Fibroblast of mammary gland (primary cell): ENCODE data around the gene ZBTB7C.

Experiments
- DNase-seq: peaks from one replicate; pipeline ENCODE4 v3.0.0-alpha.2; 2010; ENCODE audit warnings: low read depth
- H3K4me3 ChIP-seq: 2 replicates; pipeline ENCODE4 v1.5.1; 2011; ENCODE audit warnings: low read depth, mild to moderate bottlenecking, low read length, moderate library complexity; ENCODE audit not compliant: control insufficient read depth
- TF ChIP-seq, protein P1 (sequence below): conservative IDR thresholded peaks from 2 replicates; pipeline ENCODE4 v1.5.1; 2011; ENCODE audit warnings: low read depth, low read length, inconsistent platforms; ENCODE audit not compliant: control insufficient read depth, insufficient read depth

The ZBTB7C gene

DNA sequence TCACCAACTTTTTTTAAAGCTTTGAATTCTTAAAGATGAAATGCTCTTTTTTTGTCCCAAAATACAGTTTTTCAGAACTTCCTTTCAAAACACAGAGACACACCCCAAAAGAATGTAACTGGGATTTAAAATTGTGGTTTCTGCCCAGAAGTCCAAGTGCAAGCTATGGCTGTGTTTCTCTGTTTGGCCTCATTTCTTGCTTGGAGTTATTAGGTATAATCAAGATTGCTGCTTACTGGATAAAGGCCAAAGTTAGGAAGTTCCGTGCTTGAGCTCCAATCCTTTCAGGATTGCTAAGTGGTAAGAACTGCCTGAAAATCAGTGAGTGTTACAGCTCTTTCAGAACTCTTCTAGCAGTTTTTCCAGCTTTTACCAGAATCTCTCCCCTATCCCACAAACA is 16.9 kb downstream of the ZBTB7C start:
- H3K4me3 ChIP-seq = no peak overlapping the region
- no peak for DNase-seq

DNA sequence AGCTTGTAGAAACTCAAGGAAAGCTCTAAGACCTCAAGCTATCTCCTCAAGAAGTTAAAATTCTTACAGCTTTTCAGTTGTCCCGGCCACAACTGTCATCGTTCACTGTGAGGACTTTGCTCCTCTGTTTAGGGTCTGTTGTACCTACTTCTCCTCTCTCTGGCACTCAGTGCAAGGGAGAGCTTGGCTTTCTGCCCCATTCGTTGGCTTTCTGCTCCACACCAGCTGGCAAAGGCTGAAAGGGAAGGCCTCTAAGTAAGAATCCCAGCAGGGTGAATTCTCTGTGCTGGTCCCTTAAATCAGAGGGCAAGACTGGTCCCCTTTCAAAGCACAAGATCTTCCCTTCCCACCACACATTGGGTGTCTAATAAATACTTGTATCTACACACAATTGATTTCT is 17.3 kb downstream of the ZBTB7C start:
- no peak overlapping the region for H3K4me3 ChIP-seq
- TF ChIP-seq, protein P1, sequence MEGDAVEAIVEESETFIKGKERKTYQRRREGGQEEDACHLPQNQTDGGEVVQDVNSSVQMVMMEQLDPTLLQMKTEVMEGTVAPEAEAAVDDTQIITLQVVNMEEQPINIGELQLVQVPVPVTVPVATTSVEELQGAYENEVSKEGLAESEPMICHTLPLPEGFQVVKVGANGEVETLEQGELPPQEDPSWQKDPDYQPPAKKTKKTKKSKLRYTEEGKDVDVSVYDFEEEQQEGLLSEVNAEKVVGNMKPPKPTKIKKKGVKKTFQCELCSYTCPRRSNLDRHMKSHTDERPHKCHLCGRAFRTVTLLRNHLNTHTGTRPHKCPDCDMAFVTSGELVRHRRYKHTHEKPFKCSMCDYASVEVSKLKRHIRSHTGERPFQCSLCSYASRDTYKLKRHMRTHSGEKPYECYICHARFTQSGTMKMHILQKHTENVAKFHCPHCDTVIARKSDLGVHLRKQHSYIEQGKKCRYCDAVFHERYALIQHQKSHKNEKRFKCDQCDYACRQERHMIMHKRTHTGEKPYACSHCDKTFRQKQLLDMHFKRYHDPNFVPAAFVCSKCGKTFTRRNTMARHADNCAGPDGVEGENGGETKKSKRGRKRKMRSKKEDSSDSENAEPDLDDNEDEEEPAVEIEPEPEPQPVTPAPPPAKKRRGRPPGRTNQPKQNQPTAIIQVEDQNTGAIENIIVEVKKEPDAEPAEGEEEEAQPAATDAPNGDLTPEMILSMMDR = no peak
- no peak for DNase-seq

More for the DNA sequence above, 16.9 kb downstream of the ZBTB7C start:
- TF ChIP-seq, protein P1 = no peak

DNA sequence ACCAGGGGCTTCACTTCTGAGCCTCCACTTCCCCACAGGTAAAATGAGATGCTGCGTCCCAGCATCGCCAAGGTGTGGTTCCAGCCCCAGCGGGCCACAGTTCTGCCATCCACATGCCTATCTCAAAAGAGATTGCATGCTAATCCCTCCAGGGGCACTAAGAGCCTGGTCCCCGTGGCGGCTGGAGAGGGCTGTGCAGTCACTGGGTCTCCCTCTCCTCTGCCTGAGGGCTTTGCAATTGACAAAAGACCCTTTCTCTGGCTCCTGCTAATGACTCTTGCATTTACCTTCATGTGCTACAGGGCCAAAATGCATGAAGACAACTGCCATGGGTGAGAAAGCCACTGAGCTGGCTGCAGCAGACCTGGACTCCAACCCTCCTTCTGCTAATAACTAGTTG is 18.5 kb downstream of the ZBTB7C start:
- no peak for DNase-seq
- TF ChIP-seq, protein P1 = no peak
- no peak overlapping the region for H3K4me3 ChIP-seq

DNA sequence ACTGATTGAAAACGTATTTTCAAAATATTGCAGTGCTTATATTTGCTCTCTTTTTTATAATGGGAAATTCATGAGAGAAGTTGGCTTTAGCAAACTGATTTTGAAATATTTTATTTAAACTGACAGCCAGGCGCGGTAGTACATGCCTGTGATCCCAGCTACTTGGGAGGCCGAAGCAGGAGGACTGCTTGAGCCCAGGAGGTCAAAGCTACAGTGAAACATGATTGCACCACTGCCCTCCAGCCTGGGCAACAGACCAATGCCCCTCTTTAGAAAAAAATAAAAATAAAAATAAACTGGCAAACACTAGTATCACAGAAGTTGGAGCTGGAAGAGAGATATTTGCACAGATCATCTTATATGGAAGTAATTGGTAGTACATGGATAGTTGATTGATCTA is 20.7 kb downstream of the ZBTB7C start:
- no peak overlapping the region for H3K4me3 ChIP-seq
- TF ChIP-seq, protein P1 = no peak
- DNase-seq = no peak

DNA sequence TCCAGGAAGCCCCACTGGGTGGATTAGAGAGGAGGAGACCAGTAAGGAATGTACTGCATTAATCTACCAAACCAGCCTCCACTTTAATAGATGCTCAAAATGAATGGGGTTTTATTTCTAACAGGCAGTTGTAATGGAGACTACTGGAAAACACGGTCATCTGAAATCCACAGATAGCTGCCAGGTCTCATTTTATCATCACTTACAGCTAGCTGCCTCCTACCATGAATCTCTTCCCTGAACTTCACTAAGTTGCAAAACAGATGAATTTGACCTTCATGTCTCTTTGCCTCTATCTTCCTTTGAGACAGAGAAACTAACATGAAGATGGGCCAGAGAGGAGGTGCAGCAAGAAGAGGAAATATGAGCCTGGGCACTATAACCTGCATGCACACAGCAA is 21.9 kb downstream of the ZBTB7C start:
- H3K4me3 ChIP-seq = no peak overlapping the region
- no peak for DNase-seq
- TF ChIP-seq, protein P1 = no peak

DNA sequence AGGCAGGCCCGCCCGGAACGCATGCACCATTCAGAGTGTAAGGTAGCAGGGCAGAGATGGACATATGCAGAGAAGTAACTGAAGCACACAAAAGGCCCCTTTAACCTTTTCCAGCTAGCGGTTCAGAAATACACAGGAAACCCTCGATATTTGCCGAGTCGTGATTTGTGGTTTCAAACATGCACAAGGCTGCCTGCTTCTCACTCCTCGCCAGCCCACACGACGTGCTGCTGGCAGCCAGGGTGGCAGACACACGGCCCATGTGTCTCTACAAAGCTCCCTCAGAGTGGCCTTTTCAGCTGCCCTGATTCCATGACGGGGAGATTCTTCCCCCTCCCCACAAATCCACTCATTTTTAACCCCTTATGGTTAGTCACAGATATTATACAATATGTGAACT is 23.6 kb downstream of the ZBTB7C start:
- DNase-seq = no peak
- TF ChIP-seq, protein P1 = no peak
- H3K4me3 ChIP-seq = no peak overlapping the region

DNA sequence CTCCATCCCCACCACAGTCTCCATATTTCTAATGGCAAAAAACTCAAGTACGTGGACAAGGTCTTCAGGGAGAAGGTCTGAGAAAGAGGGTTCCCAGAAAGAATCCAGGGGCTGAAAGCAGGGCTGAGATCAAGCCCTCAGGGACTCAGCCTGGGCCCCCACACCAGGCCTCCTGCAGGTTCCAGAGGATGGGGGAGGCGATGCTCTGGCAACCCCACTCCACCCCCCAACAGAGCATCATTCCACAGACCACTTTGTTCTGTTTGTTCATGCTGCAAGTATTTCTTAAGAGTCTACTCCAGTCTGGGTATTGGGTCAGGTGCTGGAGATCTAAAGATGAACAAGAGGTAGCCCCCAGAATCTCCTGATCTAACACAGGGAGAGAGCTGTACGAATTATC is 32.2 kb downstream of the ZBTB7C start:
- TF ChIP-seq, protein P1 = no peak
- no peak overlapping the region for H3K4me3 ChIP-seq
- no peak for DNase-seq
